HG03108 (cell line): Measurements from ENCODE around the gene IQSEC1.

ENCODE experiments used
- ATAC-seq: cut with Tn5 transposase; IDR thresholded peaks from one replicate; pipeline ENCODE4 v1.9.1; 2021; ENCODE audit warnings: moderate library complexity; ENCODE audit not compliant: unreplicated experiment

The IQSEC1 gene

DNA sequence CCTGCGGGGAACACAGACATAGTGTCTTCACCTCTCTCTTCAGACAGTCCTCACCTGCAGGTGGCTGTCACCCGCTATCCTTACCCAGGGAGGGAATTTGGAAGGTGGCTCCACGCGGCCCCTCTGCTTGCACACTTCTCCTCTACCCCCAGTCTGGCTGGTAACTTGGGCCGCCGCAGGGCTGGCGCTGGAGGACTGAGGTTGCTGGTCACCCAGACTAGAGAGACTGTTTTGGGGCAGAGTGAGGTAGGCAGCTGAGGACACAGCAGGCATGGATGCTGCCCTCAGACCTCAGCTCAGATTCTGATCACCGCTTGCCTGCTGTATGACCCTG, 12.6 kb upstream of the IQSEC1 start:
- no peak for ATAC-seq

DNA sequence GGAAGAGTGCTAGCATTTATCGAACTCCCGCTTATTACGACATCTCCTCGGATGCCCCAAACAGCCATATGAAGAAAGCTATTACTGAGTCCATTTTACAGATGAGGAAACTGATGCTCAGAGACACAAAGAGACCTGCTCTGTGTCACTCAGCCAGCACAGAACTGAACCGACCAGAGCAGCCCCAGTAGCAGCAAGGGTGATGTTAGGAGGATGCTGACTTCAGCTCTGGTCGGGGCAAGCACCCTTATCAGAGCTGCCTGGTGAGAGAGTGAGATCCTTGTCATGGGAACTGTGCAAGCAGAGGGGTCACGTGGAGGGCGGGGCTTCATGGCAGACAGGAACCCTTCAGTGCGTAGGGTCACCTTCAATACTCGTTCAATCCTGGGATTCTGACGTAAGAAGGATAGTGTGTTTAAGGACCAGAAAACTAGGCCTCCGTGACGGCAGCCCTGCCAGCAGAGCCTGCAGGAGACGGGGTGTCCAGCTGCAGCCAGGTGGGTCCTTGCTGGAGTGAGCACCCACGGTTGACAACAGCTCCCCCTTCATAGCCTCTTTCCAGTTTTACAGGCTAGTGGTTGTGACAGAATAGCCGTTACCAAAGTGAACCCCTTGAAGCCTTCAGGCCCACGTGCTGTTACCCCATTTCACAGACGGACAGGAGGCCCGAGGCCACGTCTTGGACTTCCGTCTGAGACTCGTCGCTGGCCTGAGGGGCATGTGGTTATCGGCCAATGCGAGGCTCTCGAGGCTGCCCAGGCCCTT, 12.0 kb upstream of the IQSEC1 start:
- ATAC-seq = no peak

DNA sequence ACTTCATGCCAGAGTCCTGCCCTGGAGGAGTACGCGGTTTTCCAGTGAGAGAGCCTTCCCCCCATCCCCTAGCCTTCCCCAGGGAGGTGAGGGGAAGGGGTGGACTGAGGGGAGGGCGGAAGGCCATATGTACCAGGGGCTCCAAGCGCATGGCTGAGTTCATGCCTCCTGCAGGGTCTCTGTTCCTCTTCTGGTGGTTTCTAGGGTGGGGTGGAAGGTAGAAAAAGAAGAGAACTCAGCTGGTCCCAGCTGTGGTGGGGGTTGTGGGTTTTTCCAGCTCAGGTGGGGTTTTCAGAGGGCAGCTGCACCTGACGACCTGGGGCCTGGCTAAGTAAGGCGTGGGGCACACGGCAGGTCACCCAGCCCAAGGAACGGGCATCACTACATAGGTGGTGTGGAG, 10.7 kb upstream of the IQSEC1 start:
- no peak for ATAC-seq

DNA sequence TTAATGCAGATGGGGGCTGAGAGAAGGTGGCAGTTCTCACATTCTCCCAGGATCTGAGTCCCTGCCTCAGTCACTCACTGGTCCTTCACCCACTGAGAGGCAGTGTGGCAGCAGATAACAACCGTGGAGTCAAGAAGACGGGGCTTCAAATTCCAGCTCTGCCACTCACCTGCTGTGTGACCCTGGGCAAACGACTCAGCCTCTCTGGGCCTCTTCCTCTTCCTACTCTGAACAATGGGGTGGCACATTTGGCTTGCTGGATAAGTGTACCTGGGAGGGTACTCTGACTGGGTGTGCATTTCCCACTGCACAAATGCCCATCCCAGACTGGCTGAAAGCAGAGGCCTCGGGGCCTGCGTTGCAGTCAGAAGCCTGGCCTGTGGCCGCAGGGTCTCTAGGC, 10.0 kb upstream of the IQSEC1 start:
- no peak for ATAC-seq

DNA sequence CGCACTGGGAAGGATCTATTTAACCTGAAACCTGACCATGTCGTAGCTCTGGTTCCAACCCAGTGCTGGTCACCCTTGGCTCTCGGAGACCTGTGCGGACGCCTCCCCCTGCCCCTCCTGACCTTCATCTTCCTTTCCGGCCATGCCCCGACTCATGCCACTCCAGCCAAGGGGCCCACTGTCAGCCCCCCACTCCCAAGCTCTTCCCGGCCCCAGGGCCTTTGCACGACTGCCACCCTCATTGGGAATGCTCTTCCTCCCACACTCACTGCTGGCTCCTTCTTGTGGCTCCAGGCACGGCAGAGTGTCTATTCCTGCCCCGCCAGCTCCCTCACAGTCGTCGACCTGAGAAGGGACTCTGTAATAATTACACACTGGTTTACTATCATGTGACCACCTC, 9.4 kb upstream of the IQSEC1 start:
- no peak for ATAC-seq

DNA sequence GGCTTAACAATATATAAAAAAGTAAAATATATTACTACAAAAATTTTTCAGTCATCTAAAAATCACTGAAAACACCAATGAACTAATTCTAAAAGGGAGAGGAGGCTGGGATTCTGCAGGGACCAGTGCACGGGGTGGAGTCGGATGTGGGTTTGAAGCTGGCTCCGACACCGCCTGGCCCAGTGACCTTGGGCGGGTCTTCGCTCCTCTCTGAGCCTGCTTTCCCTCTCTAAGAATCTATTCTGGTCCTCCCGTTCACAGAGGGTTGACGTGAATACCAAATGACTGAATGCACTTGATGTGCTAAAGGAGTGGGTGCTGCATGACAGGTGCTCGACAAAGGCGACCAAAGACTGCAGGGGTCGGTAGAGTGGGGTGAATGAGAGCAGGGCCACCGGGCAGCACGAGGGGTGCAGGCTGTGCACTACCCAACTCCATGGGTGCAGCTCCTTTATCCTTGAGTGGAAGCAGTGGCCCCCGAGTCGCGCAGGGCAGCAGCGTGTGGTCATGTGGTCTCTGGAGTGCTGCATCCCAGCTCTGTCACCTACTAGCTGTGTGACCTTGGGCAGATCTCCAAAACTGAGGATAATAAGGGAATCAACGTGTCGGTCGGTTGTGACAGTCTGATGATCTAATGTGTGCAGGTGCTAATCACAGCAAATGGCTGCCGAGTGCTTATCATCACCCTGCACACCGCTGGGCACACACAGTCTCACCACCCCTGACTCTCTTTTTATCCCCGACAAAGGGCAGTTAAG, 8.6 kb upstream of the IQSEC1 start:
- ATAC-seq = no peak

DNA sequence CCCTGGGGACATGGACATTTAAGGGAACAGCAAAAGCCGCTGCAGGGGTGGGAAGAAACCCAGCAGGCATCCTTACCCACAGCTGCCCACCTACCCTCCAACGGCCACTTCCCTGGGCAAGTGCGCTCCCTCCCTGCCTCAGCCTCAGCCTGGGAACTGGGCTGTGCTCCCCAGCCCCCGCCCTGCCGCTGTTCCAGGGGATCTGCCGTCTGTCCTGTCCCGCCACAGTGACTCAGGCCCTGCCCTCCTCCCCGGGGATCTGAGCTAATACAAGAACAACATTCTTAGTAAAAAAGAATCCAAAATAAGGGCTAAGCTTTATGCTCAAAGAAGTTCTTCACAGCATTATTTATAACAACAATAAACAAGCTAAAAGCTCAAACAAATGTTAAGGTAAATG, 7.4 kb upstream of the IQSEC1 start:
- no peak for ATAC-seq

DNA sequence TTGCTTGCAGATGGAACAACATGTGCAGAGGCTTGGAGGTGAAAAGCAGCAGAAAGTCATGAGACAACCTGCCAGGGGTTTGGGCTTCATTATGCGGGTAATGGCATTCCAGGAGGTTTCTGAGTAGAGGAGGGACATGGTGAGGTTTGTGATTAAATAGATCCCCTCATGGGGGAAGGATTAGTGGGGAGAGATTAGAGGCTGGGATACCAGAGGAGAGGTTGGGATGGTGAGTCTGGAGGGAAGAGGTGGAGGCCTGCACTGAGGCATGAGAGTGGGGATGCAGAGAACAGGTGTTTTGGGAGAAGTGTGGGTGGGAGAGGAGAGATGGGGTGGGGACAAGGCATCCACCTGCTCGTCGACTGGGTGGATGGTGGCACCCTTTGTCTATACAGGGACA, 6.8 kb upstream of the IQSEC1 start:
- no peak for ATAC-seq

DNA sequence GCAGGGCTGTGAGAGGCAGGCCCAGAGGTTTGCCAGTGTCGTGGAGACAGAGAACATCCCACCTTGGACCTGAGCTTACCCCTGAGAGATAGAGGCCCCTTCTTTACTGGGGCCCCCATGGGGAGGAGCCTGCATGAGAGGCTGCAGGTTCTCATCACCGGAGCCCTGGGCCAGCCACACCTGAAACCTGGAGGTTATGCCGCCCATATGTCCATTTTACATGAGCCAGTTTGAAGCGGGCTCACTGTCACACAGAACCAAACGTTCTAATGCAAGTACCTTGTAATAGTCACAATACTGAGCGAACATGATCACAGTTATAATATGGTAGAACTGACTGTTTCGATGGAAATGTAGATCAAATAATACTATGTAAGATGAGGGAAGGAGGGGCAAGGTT, 6.3 kb upstream of the IQSEC1 start:
- ATAC-seq = no peak

DNA sequence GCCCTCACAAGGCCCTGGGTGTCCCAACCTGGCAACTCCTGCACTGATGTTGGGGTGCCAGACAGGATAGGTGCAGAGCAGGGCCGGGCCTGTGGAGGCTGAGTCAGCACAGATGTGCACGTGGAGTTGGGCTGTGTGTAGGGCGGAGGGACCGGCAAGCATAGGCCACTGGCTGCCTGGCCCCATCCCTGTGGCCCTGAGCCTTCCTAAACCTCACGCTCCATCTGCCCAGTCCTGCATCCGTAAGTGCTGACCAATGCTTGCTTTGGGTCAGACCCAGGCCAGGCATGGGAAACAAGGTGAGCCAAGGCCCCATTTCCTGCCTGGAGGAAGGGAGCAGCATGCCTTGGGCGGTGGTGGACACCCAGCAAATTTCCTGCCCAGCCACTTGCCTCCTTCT, 5.8 kb upstream of the IQSEC1 start:
- no peak for ATAC-seq

DNA sequence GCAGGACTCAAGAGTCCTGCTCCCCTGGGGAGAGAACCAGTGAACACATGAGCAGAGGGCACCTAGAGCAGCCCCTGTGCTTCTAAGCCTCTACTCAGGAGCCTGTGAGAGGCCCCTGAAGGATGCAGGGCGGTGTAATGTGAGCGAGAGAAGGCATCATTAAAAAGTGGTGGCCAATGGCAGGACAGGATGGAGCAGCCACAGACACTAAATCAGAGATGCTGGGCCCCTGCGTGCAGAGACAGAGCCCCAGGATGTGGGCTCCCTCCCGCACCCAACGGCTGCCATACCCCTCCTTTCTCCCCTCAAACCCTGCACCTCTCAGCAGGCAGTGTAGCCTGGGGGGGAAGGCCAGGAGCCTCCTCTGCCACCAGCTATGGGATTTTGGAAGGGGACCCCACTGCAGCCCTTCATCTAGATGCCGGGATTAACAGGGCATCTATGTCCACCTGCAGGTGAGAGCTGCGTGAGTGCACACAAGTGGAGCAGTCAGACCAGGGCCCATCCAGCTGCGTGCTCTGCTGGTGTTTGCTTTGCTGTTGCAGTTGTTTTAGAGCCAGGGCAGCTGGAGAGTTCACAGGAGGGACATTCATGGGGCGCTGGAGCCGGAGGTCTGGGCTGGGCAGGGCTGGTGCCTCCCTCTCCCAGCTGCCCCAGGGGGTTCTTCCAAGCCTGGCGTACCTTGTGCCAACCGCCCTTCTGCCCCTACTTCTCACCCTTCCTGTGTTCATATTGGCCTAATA, 5.1 kb upstream of the IQSEC1 start:
- no peak for ATAC-seq

DNA sequence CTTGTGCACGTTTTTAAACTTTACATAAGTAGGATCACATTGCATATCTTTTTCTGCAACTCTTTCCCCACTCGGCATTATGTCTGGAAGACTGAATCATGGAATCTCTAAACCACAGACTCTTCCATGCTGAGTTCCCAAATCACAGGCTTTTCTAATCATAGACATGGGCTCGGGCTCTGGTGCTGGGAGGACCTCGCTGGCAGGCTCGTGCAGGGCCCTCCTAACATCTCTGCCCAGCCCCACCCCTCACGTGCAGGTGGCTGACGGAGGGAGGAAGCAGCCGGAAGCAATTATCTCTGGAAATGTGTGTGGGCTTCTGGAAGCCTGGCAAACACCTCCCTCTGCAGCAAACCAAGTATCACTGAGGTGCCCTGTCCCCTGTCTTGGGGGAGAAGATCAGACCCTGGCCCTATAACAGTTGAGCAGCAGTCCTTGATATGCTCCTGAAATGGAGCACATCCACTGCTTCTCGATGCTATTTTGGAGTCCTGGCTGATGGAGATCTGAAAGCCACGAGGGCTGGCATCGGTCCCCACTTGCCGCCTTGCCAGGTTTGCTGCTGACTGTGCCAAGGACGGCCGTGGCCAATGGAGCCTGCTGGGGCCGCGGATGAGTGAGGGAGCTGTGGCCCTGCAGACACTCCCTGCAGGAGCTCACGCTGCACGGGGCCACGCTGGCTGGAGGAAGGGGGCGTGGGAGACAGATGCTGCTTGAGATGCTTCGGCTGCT, 4.4 kb upstream of the IQSEC1 start:
- no peak for ATAC-seq

DNA sequence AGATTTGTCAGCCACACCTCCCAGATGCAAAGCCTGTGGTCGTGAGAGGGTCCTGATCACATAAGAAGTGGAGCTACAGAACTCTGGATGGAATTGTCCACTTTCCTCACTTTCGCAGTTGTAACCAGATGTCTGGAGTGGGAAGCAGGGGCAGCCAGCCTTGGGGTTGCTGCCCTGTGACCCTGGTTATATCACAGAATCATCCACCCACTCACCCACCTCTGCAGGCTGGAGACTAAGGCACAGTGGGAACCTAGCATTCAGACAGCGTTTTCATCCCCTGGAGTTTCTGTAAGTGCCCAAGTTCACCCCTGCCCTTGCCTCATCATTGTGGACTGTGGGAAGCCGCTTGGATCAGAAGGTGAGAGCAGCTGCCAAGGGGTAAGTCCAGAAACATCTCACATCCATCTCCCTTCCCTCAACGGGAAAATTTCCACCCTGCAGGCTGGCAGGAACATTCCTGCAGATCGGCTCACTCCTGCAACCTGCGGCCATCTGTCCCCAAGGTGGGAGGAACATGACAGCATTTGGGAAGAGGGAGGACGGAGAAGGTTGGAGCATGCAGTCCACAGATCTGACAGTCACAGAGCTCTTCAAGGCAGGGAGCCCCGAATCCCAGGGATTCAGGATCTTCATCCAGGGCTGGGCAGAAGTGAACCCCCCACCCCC, 2.9 kb upstream of the IQSEC1 start:
- no peak for ATAC-seq

DNA sequence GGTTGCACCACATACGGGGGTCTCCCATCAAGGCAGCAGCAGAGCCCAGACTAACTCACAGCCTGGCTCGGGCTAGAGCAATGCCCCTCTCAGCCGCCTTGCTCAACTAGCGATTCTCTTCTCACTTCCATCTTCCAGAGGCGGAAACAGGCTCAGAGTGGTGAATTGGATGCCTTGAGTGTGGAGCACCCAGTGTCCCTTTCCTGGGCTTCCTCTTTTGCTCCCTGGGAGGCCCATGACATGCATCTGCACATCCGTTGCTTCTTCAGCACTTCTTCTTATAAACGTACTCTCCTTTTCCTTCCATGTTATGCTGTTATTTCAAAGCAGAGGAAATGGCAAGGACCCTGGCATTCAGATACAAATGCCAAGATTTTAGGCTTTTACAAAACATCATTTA, 2.1 kb upstream of the IQSEC1 start:
- no peak for ATAC-seq

DNA sequence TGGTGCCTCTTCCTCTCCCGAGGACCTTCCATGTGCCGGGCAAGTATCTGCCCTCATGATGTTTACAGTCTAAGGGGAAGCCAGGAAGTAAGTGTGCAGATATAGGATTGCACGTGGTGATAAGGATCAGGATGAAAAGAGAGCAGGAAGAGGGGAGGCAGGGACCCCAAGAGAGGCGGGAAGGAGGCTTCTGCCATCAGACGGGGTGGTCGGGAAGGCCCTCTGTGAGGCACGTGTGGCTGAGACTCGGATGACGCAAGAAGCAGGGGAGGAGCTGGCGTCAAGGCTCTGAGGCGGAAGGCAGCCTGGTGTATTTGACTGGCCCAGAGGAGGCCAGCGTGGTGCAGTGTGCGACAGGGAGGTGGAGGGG, 762 bp upstream of the IQSEC1 start:
- no peak for ATAC-seq

DNA sequence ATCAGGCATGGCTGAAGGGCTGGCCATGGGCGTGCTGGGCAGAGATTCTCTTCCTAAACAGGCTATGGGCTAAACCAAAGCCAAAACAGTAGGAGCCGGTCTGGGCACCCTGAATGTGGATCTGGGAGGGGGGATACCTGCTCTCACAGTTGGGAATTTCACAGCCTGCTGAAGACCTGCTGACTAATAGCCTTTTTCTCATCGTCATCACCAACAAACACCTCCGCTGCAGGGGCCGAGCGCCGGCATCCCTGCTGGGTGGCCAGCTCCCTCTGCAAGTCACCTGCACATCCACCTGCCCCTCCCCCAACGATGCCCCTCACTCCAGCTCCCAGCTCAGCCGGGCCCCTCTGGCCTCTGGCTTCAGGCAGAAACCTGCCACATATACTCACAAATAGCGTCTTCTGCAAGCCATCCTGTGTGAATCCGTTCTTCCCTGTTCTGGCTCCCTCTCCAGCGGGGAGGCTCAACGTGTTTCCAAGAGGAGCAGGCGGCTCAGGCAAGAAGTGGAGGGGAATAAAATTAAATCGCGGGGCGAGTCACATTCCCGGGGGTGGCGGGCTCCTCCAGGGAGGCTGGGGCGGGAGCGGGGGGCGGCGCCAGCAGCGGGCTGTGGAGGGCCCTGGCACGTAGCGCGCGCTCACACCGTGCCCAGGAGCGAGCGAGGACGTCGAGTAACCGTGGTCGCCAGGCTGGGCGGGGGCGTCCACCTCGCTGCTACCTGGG, 466 bp downstream of the IQSEC1 start:
- ATAC-seq = peak; percentile 3

DNA sequence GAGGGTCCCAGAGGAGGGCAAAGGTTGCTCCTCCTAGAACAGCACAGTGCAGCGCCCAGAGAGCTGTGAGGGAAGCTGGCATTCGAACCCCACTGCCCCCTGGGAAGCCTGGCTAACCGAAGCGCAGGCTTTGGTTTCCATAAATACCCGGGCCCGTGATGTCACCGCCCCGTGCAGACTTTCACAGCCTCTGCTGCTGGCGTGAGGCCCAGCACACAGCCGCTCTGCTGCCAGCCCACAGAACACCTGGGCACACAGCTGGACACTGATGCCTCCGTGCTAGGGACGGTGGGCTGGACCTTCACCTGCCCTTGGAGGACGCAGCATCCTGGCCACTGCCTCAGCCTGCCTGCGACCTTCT, 1.0 kb downstream of the IQSEC1 start:
- ATAC-seq = peak; percentile 51

DNA sequence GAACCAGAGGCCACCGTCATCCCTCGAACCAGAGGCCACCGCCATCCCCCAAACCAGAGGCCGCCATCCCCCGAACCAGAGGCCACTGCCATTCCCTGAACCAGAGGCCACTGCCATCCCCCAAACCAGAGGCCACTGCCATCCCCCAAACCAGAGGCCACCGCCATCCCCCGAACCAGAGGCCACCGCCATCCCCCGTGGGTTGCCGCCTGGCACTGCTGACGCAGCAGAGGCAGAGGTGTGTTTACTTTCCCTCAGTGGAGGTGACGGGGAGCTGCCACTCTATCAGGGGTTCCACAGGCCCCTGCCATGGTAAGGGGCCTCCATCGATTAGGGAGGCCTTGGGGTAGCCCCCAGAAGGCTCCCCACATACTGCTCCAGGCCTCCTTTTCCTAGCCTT, 1.5 kb downstream of the IQSEC1 start:
- no peak for ATAC-seq

DNA sequence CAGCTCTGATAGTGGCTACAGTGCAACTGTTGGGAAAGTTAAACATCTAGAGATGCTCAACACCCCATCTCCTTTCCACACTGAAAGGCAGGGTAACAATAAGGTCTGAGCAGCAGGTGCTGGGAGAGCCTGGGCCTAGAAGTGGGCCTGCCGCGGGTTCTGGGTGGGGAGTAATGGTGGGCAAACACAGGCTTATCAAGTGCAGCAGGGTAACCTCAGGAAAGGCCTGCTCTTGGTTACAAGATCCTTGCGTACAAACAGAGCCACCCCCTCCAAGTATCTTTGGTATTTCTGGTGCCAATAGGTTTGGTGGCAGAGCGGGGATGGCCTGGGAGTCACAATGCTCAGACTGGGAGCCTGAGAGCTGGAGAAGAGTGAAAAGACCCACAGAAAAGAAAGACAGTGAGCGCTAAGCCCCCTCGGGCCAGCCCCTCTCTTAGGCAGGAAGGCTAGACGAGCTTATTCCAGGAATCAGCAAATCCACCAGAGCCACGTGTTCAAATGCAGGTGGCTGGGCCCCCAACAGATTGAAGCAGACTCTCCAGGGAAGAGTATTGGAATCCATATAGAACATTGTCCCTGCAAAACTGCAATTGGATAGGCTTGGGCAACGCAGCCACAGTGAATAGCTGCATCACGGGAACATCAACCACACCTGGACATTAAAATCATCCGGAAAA, 2.7 kb downstream of the IQSEC1 start:
- ATAC-seq = no peak

DNA sequence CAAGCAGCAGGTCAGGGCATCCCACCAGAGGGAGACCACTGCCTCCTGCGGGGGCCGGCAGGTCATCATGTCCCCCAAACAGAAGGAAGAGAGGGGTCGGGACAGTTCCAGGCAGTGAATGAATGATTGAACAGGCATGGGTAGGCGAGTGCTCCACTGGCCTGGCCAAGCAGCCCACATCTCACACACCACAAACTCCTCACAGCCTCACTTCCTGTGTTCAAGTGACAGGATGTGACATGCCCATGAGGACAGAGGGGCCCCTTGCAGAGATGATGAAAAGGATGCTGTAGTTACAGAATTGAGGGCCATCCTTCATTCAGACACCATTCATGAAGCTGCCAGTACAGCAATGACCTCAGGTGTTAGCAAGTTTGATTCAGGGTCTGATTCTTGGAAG, 3.7 kb downstream of the IQSEC1 start:
- ATAC-seq = peak; percentile 48
